CD14-positive monocyte (primary cell): Measurements from ENCODE around the gene SKIC8. TPM values are rescaled to one million over a fixed set of nuclear protein-coding genes. Genes with fewer than 3 reads are reported as not detected.

Experiments used
- DNase-seq, 3 donors: peaks; one replicate each; pipeline ENCODE4 v3.0.0-alpha.2; 2011 to 2022
- H2AFZ ChIP-seq: 2 replicates; pipeline ENCODE4 v1.6.0; 2012; ENCODE audit warnings: mild to moderate bottlenecking, low read depth, low read length, inconsistent platforms; ENCODE audit not compliant: insufficient read depth, poor library complexity, severe bottlenecking
- H3K27ac ChIP-seq, 2 donors: 1 replicate in 1 of 2; 2 replicates in 1 of 2; pipeline ENCODE4 v1.5.1; 2012 to 2013; ENCODE audit warnings: low read length in 2 of 2, control low read depth in 1 of 2, inconsistent platforms in 1 of 2, low read depth in 1 of 2, mild to moderate bottlenecking in 1 of 2
- H3K27me3 ChIP-seq, 2 donors: one replicate each; pipeline versions ENCODE4 v1.6.0 to v1.6.1; 2011 to 2013; ENCODE audit warnings: low read length in 2 of 2; ENCODE audit not compliant: control insufficient read depth in 2 of 2, insufficient read depth in 2 of 2
- H3K36me3 ChIP-seq, 2 donors: replicated peaks in 1 of 2; 1 replicate in 1 of 2; 2 replicates in 1 of 2; pipeline versions ENCODE4 v1.5.1 to v1.6.1; 2012 to 2013; ENCODE audit warnings: low read length in 2 of 2, control low read depth in 1 of 2, inconsistent platforms in 1 of 2, mild to moderate bottlenecking in 1 of 2; ENCODE audit not compliant: insufficient read depth in 2 of 2, control insufficient read depth in 1 of 2
- H3K4me1 ChIP-seq, 2 donors: 1 replicate in 1 of 2; 2 replicates in 1 of 2; pipeline versions ENCODE4 v1.5.1 to v1.6.1; 2012 to 2013; ENCODE audit warnings: low read length in 2 of 2, control low read depth in 1 of 2, inconsistent platforms in 1 of 2, mild to moderate bottlenecking in 1 of 2, moderate library complexity in 1 of 2; ENCODE audit not compliant: insufficient read depth in 2 of 2, control insufficient read depth in 1 of 2
- H3K4me2 ChIP-seq: replicated peaks from 2 replicates; pipeline ENCODE3; 2012; ENCODE audit warnings: low read length, moderate library complexity, mild to moderate bottlenecking; ENCODE audit not compliant: poor library complexity, severe bottlenecking; ENCODE audit errors: extremely low read depth
- H3K4me3 ChIP-seq, 3 experiments: fragments of 200-600 bp in 1 of 3; sonication (generic) in 1 of 3; replicated peaks in 1 of 3; 1 replicate in 2 of 3; 2 replicates in 1 of 3; pipeline ENCODE4 v1.5.1; 2011 to 2013; ENCODE audit warnings: low read length in 3 of 3, mild to moderate bottlenecking in 3 of 3, control low read depth in 2 of 3, low read depth in 2 of 3, inconsistent platforms in 1 of 3, moderate library complexity in 1 of 3
- H3K79me2 ChIP-seq: 2 replicates; pipeline ENCODE4 v1.6.0; 2012; ENCODE audit warnings: mild to moderate bottlenecking, control low read depth, inconsistent platforms, low read length, moderate library complexity; ENCODE audit not compliant: insufficient read depth
- H3K9ac ChIP-seq: 2 replicates; pipeline ENCODE4 v1.6.0; 2017; ENCODE audit warnings: low read length, mild to moderate bottlenecking; ENCODE audit not compliant: insufficient read depth, poor library complexity, severe bottlenecking
- H3K9me3 ChIP-seq, 2 donors: replicated peaks in 1 of 2; 1 replicate in 1 of 2; 2 replicates in 1 of 2; pipeline versions ENCODE4 v1.5.1 to v1.6.1; 2012 to 2013; ENCODE audit warnings: low read length in 2 of 2, control low read depth in 1 of 2; ENCODE audit not compliant: control insufficient read depth in 1 of 2, insufficient read depth in 1 of 2
- H4K20me1 ChIP-seq: 2 replicates; pipeline ENCODE4 v1.6.0; 2012; ENCODE audit warnings: mild to moderate bottlenecking, low read length, control low read depth, moderate library complexity; ENCODE audit not compliant: insufficient read depth
- H3K27ac Mint-ChIP-seq, 7 donors: one replicate each; pipeline ENCODE4 v1.8.0; 2020; ENCODE audit warnings: mild to moderate bottlenecking in 7 of 7, mixed read lengths in 7 of 7, moderate library complexity in 6 of 7, inconsistent platforms in 2 of 7
- H3K27me3 Mint-ChIP-seq, 3 donors: one replicate each; pipeline ENCODE4 v1.8.0; 2021 to 2022; ENCODE audit warnings: low read depth in 3 of 3, mild to moderate bottlenecking in 3 of 3, mixed read lengths in 3 of 3, moderate library complexity in 3 of 3, inconsistent platforms in 1 of 3
- H3K36me3 Mint-ChIP-seq, 2 donors: one replicate each; pipeline ENCODE4 v1.8.0; 2020; ENCODE audit warnings: mixed read lengths in 2 of 2, inconsistent platforms in 1 of 2, mild to moderate bottlenecking in 1 of 2
- H3K4me1 Mint-ChIP-seq: one replicate; pipeline ENCODE4 v1.8.0; 2020; ENCODE audit warnings: mild to moderate bottlenecking, mixed read lengths
- H3K4me3 Mint-ChIP-seq, 2 donors: one replicate each; pipeline ENCODE4 v1.8.0; 2020; ENCODE audit warnings: mild to moderate bottlenecking in 2 of 2, mixed read lengths in 2 of 2, moderate library complexity in 1 of 2
- H3K9me3 Mint-ChIP-seq, 7 donors: one replicate each; pipeline ENCODE4 v1.8.0; 2020 to 2022; ENCODE audit warnings: mixed read lengths in 7 of 7, mild to moderate bottlenecking in 6 of 7, moderate library complexity in 6 of 7, inconsistent platforms in 2 of 7
- WGBS: methylation state at CpG from one replicate; pipeline ENCODE4 v1.1.5; 2013; ENCODE audit warnings: missing lambda C conversion rate; ENCODE audit not compliant: insufficient coverage; 5-methylcytosine and 5-hydroxymethylcytosine counted together
- intact Hi-C, 2 donors: fragments of 100-400 bp; cut with micrococcal nuclease; formaldehyde crosslinking; loops; one replicate each; pipeline versions ENCODE4 v1.15.0 to v1.15.1; 2023
- polyA plus RNA-seq, 3 donors: library from polyadenylated mRNA; depleted of rRNA in 1 of 3; unstranded in 2 of 3; stranded (reverse) in 1 of 3; fragments of 300-500 nt in 2 of 3; fragments of >200 nt in 1 of 3; fragmentation: Illumina TruSeq in 2 of 3; gene quantifications; 1 replicate in 2 of 3; 2 replicates in 1 of 3; pipeline ENCODE4 v1.2.3, GENCODE V29; 2012 to 2021
- TF ChIP-seq, protein P1 (sequence below): fragments of 200-600 bp; IDR thresholded peaks from one replicate; pipeline ENCODE4 v1.8.0; 2022; ENCODE audit warnings: antibody characterized with exemption, mild to moderate bottlenecking

The SKIC8 gene
- polyA plus RNA-seq, 3 donors = 59.8 to 123 (median 88.0) TPM

DNA sequence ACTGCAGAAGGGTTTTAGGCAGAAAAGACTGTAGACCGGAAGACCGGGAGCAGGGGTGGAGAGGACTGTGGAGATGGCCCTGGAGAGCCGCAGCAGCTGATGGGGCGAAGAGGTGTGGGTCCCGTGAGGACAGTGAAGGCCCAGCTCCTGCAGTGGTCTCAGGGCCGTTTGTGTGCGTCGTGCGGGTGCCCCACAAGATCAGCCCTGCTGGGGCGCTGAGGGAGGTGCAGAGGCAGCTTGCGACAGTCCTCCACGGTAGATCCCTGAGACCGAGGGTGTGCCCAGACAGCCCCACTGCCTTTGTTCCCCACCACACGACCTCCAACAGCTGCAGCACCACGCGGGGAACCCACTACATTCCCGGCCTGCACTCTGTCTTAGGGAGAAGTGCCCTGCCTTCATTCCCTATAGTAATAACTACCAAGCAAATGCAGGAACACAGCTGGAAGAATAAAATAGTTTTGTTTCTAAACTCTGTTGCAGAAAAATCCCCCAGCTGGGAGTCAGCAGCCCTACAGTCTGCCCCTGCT is 21.7 kb upstream of the SKIC8 start:
- Mint-ChIP-seq H3K4me1 (peaks cover 7% of the 10 kb centered on the region), H3K27ac (peak overlapping the region in 1 of 7 donors; percentile 63), H3K36me3 (no peaks in the 10 kb centered on the region), H3K27me3 (peaks cover 0 to 5% (median 2%) of the 10 kb centered on the region in 3 donors), H3K4me3 (no peak overlapping the region), H3K9me3 (no peaks in the 10 kb centered on the region)
- Histone ChIP-seq H2AFZ (no peak overlapping the region), H3K4me2 (no peak overlapping the region), H3K4me3 (no peak overlapping the region), H3K9ac (no peak overlapping the region), H4K20me1 (no peaks in the 10 kb centered on the region), H3K79me2 (no peaks in the 10 kb centered on the region), H3K27ac (no peak overlapping the region), H3K9me3 (no peaks in the 10 kb centered on the region), H3K36me3 (no peaks in the 10 kb centered on the region), H3K27me3 (no peaks in the 10 kb centered on the region), H3K4me1 (peaks cover 7% of the 10 kb centered on the region in 2 donors)
- TF ChIP-seq, protein P1, sequence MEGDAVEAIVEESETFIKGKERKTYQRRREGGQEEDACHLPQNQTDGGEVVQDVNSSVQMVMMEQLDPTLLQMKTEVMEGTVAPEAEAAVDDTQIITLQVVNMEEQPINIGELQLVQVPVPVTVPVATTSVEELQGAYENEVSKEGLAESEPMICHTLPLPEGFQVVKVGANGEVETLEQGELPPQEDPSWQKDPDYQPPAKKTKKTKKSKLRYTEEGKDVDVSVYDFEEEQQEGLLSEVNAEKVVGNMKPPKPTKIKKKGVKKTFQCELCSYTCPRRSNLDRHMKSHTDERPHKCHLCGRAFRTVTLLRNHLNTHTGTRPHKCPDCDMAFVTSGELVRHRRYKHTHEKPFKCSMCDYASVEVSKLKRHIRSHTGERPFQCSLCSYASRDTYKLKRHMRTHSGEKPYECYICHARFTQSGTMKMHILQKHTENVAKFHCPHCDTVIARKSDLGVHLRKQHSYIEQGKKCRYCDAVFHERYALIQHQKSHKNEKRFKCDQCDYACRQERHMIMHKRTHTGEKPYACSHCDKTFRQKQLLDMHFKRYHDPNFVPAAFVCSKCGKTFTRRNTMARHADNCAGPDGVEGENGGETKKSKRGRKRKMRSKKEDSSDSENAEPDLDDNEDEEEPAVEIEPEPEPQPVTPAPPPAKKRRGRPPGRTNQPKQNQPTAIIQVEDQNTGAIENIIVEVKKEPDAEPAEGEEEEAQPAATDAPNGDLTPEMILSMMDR = no peak
- DNase-seq = no peak
- intact Hi-C loops = no loop called here
- 90% methylated on average over 11 of the region's 17 CpGs for WGBS

DNA sequence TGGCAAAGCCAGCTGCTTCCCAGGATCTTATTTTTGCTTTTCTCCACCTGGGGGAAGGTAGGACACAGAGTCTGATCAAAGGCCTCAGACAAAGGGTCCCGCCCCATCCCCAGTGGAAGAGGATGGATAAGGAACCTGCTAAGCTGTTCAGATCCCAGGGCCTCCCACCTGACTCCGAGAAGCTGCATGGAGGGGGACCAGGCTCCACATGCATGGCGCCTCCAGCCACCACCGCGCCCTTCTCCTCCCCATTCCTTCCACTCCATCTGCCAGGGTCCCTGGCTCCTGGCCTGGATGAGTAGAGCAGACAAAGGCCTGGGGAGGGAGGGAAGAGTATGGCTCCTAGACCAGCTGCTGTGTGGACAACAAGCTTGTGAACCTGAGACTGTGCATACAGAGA is 20.8 kb upstream of the SKIC8 start:
- peaks cover 0 to 5% (median 1%) of the 10 kb centered on the region in 3 donors for H3K27me3 Mint-ChIP-seq
- Histone ChIP-seq H3K36me3 (no peaks in the 10 kb centered on the region), H4K20me1 (no peaks in the 10 kb centered on the region), H3K4me3 (no peak overlapping the region), H3K79me2 (no peaks in the 10 kb centered on the region), H3K9me3 (no peaks in the 10 kb centered on the region), H3K4me1 (peaks cover 7% of the 10 kb centered on the region in 2 donors), H3K9ac (no peak overlapping the region), H3K4me2 (no peak overlapping the region), H3K27ac (no peak overlapping the region), H3K27me3 (no peaks in the 10 kb centered on the region), H2AFZ (no peak overlapping the region)
- no peaks in the 10 kb centered on the region for H3K9me3 Mint-ChIP-seq
- H3K4me3 Mint-ChIP-seq = no peak overlapping the region
- intact Hi-C loops = no loop called here
- H3K36me3 Mint-ChIP-seq = no peaks in the 10 kb centered on the region
- TF ChIP-seq, protein P1 = no peak
- no peak for DNase-seq
- 88% methylated on average over 1 of the region's 5 CpGs for WGBS
- peaks cover 7% of the 10 kb centered on the region for H3K4me1 Mint-ChIP-seq
- no peak overlapping the region for H3K27ac Mint-ChIP-seq
